ENCODE measurements around the gene SLC22A7.
A peak's percentile ranks its signal among the peaks of the same experiment; 100 is the strongest.
"Not testable (repeated sequence)": the region's sequence is repeated elsewhere in the genome, so short reads cannot be mapped to it uniquely, and the experiment has no call there.

SLC22A7 gene

GRCh38 chr6:43301081-43301870, 3.2 kb downstream of the SLC22A7 start:
- no peak for DNase-seq (ENCODE audit: low read depth)

DNA sequence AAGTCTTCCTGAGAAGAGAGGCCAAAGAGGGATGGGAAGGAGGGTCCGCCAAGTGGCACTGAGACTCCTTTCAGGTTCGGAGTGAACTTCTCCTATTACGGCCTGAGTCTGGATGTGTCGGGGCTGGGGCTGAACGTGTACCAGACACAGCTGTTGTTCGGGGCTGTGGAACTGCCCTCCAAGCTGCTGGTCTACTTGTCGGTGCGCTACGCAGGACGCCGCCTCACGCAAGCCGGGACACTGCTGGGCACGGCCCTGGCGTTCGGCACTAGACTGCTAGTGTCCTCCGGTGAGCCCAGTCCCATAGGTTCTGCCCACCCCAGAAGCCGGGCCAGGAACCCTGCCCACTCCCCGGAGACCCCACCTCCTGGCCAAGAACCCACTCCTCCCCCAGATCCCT, 4.1 kb downstream of the SLC22A7 start:
- no peak for DNase-seq (ENCODE audit: low read depth)

GRCh38 chr6:43303006-43303405, 4.9 kb downstream of the SLC22A7 start:
- DNase-seq (ENCODE audit: low read depth), result not testable (repeated sequence)

GRCh38 chr6:43303751-43304331, 5.8 kb downstream of the SLC22A7 start:
- DNase-seq (ENCODE audit: low read depth), result no peak

DNA sequence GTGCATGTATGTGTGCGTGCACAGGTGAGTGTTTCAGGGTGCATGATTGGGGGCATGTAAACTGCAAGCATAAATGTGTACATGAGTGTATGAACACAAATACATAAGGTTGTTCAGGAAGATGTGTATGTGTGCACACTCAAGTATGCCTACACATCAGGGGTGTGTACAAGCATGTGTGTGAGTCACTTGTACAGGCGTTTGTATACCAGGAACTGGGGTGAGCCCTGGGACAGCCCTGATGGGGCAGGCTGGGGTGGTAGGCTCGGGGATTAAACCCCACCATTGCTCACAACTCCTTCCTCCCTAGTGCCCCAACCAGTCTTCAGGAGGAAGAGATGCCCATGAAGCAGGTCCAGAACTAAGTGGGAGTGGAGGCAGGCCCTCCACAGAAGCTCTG, 6.3 kb downstream of the SLC22A7 start:
- no peak for DNase-seq (ENCODE audit: low read depth)

- no peak for DNase-seq (ENCODE audit: low read depth)
Measured at GRCh38 chr6:43304882-43305281, 6.8 kb downstream of the SLC22A7 start.

DNA sequence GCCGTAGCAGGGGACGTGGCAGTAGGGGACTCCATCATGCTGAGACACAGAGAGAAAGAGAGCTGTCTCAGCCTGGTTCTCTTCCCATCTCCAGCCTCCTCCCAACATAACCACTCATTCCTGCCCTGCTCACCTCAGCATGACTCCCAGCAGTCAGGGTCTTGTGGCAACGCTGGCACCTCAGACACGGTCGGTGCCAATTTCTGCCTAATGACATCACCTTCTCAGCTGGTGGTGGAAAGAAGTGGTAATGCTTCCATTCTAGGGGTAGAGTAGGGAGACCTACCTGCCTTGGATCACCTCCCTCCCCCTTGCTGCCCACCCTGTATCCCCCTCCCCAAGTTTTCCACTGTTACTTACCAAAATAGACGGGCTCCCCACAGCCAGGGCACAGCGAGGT, 8.0 kb downstream of the SLC22A7 start:
- DNase-seq (ENCODE audit: low read depth), result no peak

GRCh38 chr6:43307451-43308100, 9.5 kb downstream of the SLC22A7 start:
- no peak for DNase-seq (ENCODE audit: low read depth)

DNA sequence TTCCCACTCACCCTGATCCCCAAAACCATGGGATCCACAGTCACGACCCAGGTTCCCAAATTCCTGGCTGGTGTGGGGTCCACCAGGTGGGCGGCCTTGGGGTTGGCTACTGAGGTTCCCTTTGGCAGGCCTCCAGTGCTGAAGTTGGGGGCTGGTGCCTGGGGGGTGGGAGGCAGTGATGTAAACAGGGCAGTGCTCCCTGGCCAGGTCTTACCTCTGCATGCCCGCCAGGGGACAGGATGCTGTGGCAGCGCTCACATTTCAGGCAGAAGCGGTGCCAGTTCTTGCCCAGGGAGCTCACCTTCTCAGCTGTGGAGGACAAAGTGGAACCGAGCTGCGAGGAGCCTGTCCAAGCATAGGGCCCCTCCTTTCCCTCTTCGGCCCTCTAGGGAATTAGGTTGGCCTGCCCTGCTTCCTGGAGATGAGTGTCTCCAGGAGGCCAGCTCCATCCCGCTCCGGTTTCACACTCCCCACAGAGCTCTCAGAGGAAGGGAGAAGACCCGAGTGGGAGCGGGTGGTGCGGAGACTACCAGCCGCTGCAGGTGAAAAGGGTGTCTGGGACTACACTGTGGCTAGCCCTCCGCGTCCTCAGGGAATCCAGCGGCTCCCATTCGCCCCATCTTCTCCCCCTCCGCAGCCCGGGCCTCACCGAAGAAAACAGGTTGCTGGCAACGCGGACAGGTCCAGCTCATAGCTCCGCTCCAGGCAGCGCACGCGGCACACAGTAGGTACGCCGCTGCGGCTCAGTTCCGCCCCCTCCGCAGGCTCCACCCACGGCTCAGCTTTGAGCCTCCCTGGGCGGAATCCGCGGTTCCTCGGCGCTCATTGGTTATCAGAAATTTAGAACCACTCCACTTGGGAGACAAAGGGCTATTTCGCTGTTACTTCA, 10.3 kb downstream of the SLC22A7 start, which contains the start of gene CRIP3:
TSS of gene CRIP3 (minus strand) at position 726 of the 889 bp plus-strand sequence. CDS start at position 692, 34 bp downstream.
- DNase-seq (ENCODE audit: low read depth), result peak; percentile 16

- no peak for DNase-seq (ENCODE audit: low read depth)
Measured at GRCh38 chr6:43308990-43309477, 11.0 kb downstream of the SLC22A7 start.

DNA sequence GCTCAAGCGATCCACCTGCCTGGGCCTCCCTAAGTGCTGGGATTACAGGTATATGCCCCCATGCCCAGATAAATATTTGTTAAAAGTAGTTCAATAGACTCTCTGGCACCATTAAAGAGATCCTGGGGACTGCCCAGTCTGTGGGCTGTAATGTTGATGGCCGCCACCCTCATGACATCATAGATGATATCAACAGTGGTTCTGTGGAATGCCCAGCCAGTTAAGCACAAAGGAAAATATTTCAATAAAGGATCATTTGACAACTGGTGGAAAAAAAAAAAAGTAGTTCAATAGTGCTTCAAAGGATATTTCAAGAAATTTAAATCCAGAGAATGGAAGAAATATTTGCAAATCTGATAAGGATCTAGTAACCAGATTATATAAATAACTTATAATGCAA, 12.1 kb downstream of the SLC22A7 start:
- no peak for DNase-seq (ENCODE audit: low read depth)

GRCh38 chr6:43310624-43311023, 12.6 kb downstream of the SLC22A7 start:
- no peak for DNase-seq (ENCODE audit: low read depth)

GRCh38 chr6:43311666-43312065, 13.6 kb downstream of the SLC22A7 start:
- no peak for DNase-seq (ENCODE audit: low read depth)

DNA sequence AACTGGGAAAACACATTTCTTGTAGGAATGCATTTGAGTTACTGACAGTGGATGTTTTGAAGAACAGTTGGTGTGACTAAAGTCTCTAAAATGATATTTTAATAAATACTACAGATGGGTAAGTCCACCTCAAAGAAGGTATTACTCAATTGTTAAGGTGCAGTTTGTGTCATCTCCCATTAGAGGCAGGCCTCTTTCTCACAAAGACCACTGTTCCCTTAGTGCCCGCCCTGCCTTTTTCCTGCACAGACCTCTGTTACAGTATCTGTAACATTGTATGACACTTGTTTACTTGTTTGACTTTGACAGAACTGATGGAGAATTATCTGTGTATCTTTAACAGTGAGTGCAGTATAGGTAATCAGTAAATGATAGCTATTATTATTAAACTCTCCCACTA, 15.8 kb downstream of the SLC22A7 start:
- DNase-seq (ENCODE audit: low read depth), result no peak

DNA sequence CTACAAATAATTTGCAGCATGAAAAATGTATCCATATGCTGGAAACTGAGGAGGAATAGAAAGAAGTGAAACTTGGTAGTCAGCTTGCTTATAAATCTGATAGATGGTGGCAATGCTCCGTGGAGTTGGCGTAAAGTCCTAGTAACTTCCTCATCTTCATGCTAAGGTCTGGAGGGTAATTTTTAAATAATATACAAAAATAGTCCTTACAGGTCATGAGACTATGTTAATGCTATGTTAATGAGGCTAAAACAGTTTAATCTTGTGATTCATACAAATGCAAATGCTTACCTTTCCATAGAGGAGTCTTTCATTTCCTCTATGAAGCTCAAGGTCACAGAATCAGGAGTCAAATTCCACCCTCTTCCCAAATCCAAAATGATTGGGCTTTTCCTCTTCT, 20.0 kb downstream of the SLC22A7 start:
- DNase-seq (ENCODE audit: low read depth), result no peak

DNA sequence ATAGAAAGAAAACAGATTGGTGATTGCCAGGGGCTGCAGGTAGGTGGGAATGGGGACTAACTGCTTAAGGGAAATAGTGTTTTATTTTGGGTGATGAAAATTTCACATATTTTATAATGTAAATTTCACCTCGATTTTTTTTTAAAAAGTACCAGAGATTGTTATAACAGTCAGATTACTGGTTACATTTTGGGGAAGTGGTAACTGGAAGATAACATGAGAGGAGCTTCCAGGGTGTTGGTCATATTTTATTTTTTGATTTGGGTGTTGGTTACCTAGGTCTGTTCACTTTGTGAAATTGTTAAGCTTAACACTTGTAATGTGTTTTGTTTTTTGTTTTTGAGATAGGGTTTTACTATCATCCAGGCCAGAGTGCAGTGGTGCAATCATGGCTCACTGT, 27.8 kb downstream of the SLC22A7 start:
- no peak for DNase-seq (ENCODE audit: low read depth)

DNA sequence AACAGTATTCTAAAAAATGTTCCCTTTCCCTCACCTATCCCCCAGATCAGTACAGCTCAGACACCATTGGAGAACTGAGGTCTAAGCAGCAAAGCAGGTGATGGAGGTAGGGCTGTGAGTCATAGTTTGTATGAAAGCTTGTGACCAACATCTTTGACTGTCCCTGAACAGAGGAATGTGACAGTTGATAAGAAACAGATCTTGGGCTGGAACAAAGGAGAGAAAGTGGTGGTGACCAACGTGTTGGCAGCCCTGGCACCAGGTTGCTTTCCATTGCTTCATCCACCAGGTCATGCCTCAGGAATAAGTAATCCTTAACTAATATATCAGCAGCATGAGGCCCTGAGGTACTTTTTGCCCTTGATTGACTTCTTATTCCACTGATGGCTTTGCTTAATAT, 30.5 kb downstream of the SLC22A7 start:
- DNase-seq (ENCODE audit: low read depth), result no peak

- DNase-seq (ENCODE audit: low read depth), result no peak
Measured at GRCh38 chr6:43331470-43331869, 33.4 kb downstream of the SLC22A7 start.

DNA sequence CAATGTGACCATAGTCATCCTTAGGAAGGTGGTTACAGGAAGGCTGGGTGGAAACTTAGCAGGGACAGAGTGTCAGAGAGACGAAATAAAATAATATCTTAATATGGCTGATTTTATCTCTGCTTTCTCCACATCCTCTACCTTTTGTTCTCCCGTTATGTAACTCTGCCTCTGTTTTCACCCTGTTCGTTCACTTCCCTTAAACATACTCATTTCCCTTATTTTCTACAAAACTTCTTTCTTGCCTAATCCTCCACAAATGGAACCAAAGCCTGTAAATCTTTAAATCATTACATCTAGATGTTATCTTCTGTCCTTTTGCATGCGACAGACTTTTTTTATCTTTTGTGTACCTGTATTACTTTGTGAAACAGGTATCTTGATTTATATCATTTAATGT, 33.8 kb downstream of the SLC22A7 start:
- DNase-seq (ENCODE audit: low read depth), result no peak

- DNase-seq (ENCODE audit: low read depth), result no peak
Measured at GRCh38 chr6:43334466-43335095, 36.5 kb downstream of the SLC22A7 start.

DNA sequence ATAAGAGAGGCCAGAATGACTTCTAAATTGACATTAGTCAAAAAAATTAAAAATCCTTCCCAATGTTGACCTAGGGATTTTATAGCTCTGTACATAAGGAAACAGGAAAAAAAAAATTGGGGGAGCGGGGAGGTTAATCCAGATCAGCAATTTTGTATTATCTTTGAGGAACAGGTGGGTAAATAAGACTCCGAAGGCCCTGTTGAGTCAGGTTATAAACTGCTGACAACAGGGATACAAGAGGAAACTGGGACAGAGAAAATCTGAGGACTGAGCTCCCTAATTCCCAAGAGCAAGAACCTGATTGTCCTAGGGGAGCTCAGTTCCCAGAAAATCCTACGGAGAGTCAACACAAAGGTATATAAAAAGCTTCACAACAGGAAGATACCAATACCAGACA, 37.4 kb downstream of the SLC22A7 start:
- no peak for DNase-seq (ENCODE audit: low read depth)

Measured in T follicular helper cell (primary cell).